Hepatocyte (in vitro differentiated cells): ENCODE measurements around the gene ADAMTS8. TPM values are rescaled to one million over a fixed set of nuclear protein-coding genes. Genes with fewer than 3 reads are reported as not detected.

Experiments used
- DNase-seq: peaks from one replicate; pipeline ENCODE4 v3.0.0-alpha.2; 2016; ENCODE audit warnings: low spot score
- H2AFZ ChIP-seq: fragments of 200-600 bp; sonication (generic); 2 replicates; pipeline ENCODE4 v1.6.0; 2016; ENCODE audit warnings: antibody characterized with exemption, mild to moderate bottlenecking
- H3K27ac ChIP-seq: fragments of 200-600 bp; sonication (generic); 2 replicates; pipeline ENCODE4 v1.5.1; 2016; ENCODE audit warnings: mild to moderate bottlenecking
- H3K27me3 ChIP-seq: fragments of 200-600 bp; sonication (generic); 2 replicates; pipeline ENCODE4 v1.6.1; 2016
- H3K36me3 ChIP-seq: fragments of 200-600 bp; sonication (generic); replicated peaks from 2 replicates; pipeline ENCODE4 v1.5.1; 2016; ENCODE audit warnings: low read depth; ENCODE audit not compliant: insufficient read depth
- H3K4me1 ChIP-seq: fragments of 200-600 bp; sonication (generic); 2 replicates; pipeline ENCODE4 v1.5.1; 2016; ENCODE audit warnings: mild to moderate bottlenecking, moderate library complexity; ENCODE audit not compliant: insufficient read depth
- H3K4me2 ChIP-seq: fragments of 200-600 bp; sonication (generic); 2 replicates; pipeline ENCODE4 v1.6.0; 2016
- H3K4me3 ChIP-seq: fragments of 200-600 bp; sonication (generic); 2 replicates; pipeline ENCODE4 v1.5.1; 2016; ENCODE audit warnings: mild to moderate bottlenecking
- H3K79me2 ChIP-seq: fragments of 200-600 bp; sonication (generic); 2 replicates; pipeline ENCODE4 v1.6.0; 2017; ENCODE audit warnings: mild to moderate bottlenecking
- H3K9me2 ChIP-seq: fragments of 200-600 bp; sonication (generic); replicated peaks from 2 replicates; pipeline ENCODE4 v1.6.0; 2017; ENCODE audit warnings: mild to moderate bottlenecking; ENCODE audit not compliant: insufficient read depth
- H3K9me3 ChIP-seq: fragments of 200-600 bp; sonication (generic); 2 replicates; pipeline ENCODE4 v1.5.1; 2016; ENCODE audit warnings: low read depth, mild to moderate bottlenecking
- H4K20me1 ChIP-seq: fragments of 200-600 bp; sonication (generic); 2 replicates; pipeline ENCODE4 v1.6.0; 2016; ENCODE audit warnings: mild to moderate bottlenecking; ENCODE audit not compliant: insufficient read depth, poor library complexity, severe bottlenecking
- EZH2 ChIP-seq: fragments of 200-600 bp; sonication (generic); IDR thresholded peaks from 2 replicates; pipeline ENCODE4 v1.6.1; 2016; ENCODE audit warnings: antibody characterized with exemption, mild to moderate bottlenecking, borderline replicate concordance
- EZH2phosphoT487 ChIP-seq: fragments of 200-600 bp; sonication (generic); IDR thresholded peaks from one replicate; pipeline ENCODE4 v1.6.1; 2018; ENCODE audit warnings: antibody characterized with exemption, mild to moderate bottlenecking, low read depth, moderate library complexity; ENCODE audit not compliant: unreplicated experiment, severe bottlenecking
- WGBS: methylation state at CpG from one replicate; pipeline ENCODE4 v1.1.6; 2016; ENCODE audit warnings: low lambda C conversion rate; ENCODE audit errors: missing lambda C conversion rate; 5-methylcytosine and 5-hydroxymethylcytosine counted together
- polyA plus RNA-seq: library from polyadenylated mRNA; unstranded; fragments of >200 nt; fragmentation: Nextera tagmentation; extraction: Ambion mirVana; gene quantifications from 2 replicates; pipeline ENCODE4 v1.2.1, GENCODE V29; 2016
- total RNA-seq: library from RNA; depleted of rRNA; stranded (reverse); fragments of >200 nt; gene quantifications from 2 replicates; pipeline ENCODE4 v1.2.3, GENCODE V29; 2014
- TF ChIP-seq, protein P1 (sequence below): fragments of 200-600 bp; sonication (generic); IDR thresholded peaks from 2 replicates; pipeline ENCODE4 v1.5.1; 2016; ENCODE audit warnings: antibody characterized with exemption, mild to moderate bottlenecking; ENCODE audit not compliant: poor library complexity

The ADAMTS8 gene
- total and polyA plus RNA-seq, 2 experiments from 2014 or later, result 1.7 to 2.3 TPM

DNA sequence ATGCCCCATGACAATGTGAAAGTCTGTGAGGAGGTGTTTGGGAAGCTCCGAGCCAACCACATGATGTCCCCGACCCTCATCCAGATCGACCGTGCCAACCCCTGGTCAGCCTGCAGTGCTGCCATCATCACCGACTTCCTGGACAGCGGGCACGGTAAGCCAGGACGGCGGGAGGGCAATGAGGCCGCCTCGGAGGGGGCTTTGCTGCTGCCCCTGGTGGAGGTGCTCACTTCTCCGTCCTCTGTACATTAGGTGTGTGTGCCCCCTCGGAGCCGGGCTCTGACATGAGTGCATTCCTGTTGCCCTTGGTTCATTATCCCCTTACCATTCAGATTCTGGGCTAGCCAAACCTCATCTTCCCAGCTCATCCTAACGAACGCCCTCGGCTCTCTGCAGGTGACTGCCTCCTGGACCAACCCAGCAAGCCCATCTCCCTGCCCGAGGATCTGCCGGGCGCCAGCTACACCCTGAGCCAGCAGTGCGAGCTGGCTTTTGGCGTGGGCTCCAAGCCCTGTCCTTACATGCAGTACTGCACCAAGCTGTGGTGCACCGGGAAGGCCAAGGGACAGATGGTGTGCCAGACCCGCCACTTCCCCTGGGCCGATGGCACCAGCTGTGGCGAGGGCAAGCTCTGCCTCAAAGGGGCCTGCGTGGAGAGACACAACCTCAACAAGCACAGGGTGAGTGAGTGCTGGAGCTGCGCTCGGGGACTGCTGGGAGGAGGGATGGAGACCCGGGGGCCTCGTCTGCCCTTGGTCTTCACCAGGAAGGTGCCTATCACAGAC is 33.9 kb upstream of the ADAMTS8 start:
- Histone ChIP-seq H3K79me2 (no peaks in the 10 kb centered on the region), H3K9me3 (no peaks in the 10 kb centered on the region), H2AFZ (no peak overlapping the region), H3K4me3 (no peak overlapping the region), H3K4me2 (no peak overlapping the region), H3K36me3 (no peaks in the 10 kb centered on the region), H3K9me2 (no peaks in the 10 kb centered on the region), H4K20me1 (no peaks in the 10 kb centered on the region), H3K4me1 (peaks cover 4% of the 10 kb centered on the region), H3K27me3 (no peaks in the 10 kb centered on the region), H3K27ac (no peak overlapping the region)
- 95% methylated on average over 31 of the region's 31 CpGs for WGBS
- no peak for DNase-seq
- TF ChIP-seq EZH2, result no peak
- TF ChIP-seq, protein P1, sequence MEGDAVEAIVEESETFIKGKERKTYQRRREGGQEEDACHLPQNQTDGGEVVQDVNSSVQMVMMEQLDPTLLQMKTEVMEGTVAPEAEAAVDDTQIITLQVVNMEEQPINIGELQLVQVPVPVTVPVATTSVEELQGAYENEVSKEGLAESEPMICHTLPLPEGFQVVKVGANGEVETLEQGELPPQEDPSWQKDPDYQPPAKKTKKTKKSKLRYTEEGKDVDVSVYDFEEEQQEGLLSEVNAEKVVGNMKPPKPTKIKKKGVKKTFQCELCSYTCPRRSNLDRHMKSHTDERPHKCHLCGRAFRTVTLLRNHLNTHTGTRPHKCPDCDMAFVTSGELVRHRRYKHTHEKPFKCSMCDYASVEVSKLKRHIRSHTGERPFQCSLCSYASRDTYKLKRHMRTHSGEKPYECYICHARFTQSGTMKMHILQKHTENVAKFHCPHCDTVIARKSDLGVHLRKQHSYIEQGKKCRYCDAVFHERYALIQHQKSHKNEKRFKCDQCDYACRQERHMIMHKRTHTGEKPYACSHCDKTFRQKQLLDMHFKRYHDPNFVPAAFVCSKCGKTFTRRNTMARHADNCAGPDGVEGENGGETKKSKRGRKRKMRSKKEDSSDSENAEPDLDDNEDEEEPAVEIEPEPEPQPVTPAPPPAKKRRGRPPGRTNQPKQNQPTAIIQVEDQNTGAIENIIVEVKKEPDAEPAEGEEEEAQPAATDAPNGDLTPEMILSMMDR, result no peak

DNA sequence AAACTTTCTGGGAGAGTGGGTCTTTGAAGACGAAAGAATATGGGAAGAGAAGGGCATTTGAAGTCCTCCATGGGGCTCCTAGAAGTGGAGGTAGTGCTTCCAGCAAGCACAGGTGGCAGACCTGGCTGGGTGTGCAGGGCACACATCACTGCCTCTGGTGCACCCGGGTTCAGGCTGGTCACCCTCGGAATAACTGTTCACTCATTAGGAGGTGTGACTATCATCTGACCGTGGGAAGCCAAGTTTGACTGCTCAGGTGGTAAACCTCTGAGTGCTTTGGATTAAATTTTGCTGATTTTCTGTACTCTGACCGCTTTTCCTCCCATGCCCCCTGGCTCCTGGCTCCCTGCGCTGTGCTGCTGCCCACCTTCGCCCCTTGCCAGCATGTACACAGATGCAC is 31.1 kb upstream of the ADAMTS8 start:
- no peak overlapping the region for H2AFZ ChIP-seq
- 90% methylated on average over 7 of the region's 7 CpGs for WGBS
- H3K27me3 ChIP-seq, result no peaks in the 10 kb centered on the region
- no peaks in the 10 kb centered on the region for H4K20me1 ChIP-seq
- no peak overlapping the region for H3K4me2 ChIP-seq
- H3K4me1 ChIP-seq, result peaks cover 10% of the 10 kb centered on the region
- TF ChIP-seq EZH2phosphoT487 (no peak), EZH2 (no peak)
- TF ChIP-seq, protein P1, result no peak
- no peaks in the 10 kb centered on the region for H3K36me3 ChIP-seq
- H3K27ac ChIP-seq, result no peak overlapping the region
- DNase-seq, result no peak
- no peaks in the 10 kb centered on the region for H3K9me3 ChIP-seq
- no peaks in the 10 kb centered on the region for H3K9me2 ChIP-seq
- no peak overlapping the region for H3K4me3 ChIP-seq
- no peaks in the 10 kb centered on the region for H3K79me2 ChIP-seq

DNA sequence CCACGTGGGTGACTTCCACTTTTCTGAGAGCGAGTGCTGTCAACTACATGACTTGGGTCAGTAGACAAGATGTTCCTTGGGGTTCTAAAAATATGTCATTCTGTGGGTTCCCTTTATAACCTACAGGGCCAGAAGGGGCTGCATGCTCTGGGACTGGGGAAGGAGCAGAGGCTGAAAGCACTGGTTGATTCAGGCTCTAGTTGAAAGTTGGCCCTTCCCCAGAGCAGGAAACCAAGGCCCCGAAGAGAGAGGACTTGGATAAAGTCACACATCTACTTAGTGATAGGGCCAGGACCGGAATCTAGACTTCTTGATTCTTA is 30.0 kb upstream of the ADAMTS8 start:
- peaks cover 9% of the 10 kb centered on the region for H3K79me2 ChIP-seq

More for the DNA sequence above, 30.0 kb upstream of the ADAMTS8 start:
- Histone ChIP-seq H3K4me2 (no peak overlapping the region), H3K4me3 (no peak overlapping the region), H3K4me1 (peaks cover 10% of the 10 kb centered on the region), H4K20me1 (no peaks in the 10 kb centered on the region), H3K9me3 (no peaks in the 10 kb centered on the region), H2AFZ (no peak overlapping the region), H3K27me3 (no peaks in the 10 kb centered on the region), H3K36me3 (no peaks in the 10 kb centered on the region), H3K9me2 (no peaks in the 10 kb centered on the region), H3K27ac (no peak overlapping the region)
- DNase-seq, result no peak
- WGBS, result 79% methylated on average over 4 of the region's 4 CpGs
- TF ChIP-seq, protein P1, result no peak
- no peak for TF ChIP-seq EZH2
- no peak for TF ChIP-seq EZH2phosphoT487
